SK-N-MC (cell line): Measurements from ENCODE around the gene AMOT.

Experiments
- DNase-seq: peaks from one replicate; pipeline ENCODE4 v3.0.0-alpha.2; 2011; ENCODE audit warnings: low read depth, low spot score
- H3K27ac ChIP-seq: fragments of 200-600 bp; sonication (generic); 2 replicates; pipeline ENCODE4 v1.5.1; 2016; ENCODE audit warnings: mixed run types
- H3K36me3 ChIP-seq: fragments of 200-600 bp; sonication (generic); 2 replicates; pipeline ENCODE4 v1.6.1; 2017; ENCODE audit warnings: antibody characterized with exemption, low read length, mixed read lengths; ENCODE audit not compliant: insufficient read depth
- H3K4me3 ChIP-seq: fragments of 200-600 bp; sonication (generic); 2 replicates; pipeline ENCODE4 v1.5.1; 2016
- H3K9ac ChIP-seq: fragments of 200-600 bp; sonication (generic); 2 replicates; pipeline ENCODE4 v1.8.0; 2017; ENCODE audit warnings: mixed run types, mixed read lengths; ENCODE audit not compliant: insufficient read length
- H3K9me3 ChIP-seq: fragments of 200-600 bp; sonication (generic); 2 replicates; pipeline ENCODE4 v1.6.1; 2017; ENCODE audit warnings: low read depth, mild to moderate bottlenecking, antibody characterized with exemption, low read length, moderate library complexity, mixed read lengths
- EZH2 ChIP-seq: fragments of 200-600 bp; sonication (generic); IDR thresholded peaks from one replicate; pipeline ENCODE4 v1.6.1; 2017; ENCODE audit warnings: antibody characterized with exemption
- FOXP2 ChIP-seq: optimal IDR thresholded peaks from 2 replicates; pipeline ENCODE3; 2011; ENCODE audit warnings: mild to moderate bottlenecking, moderate library complexity; ENCODE audit not compliant: insufficient read depth; ENCODE audit errors: extremely low read length, control extremely low read depth
- POLR2AphosphoS5 ChIP-seq: IDR thresholded peaks from 2 replicates; pipeline ENCODE4 v1.6.1; 2012; ENCODE audit warnings: mild to moderate bottlenecking, low read depth, low read length, borderline replicate concordance

The AMOT gene

DNA sequence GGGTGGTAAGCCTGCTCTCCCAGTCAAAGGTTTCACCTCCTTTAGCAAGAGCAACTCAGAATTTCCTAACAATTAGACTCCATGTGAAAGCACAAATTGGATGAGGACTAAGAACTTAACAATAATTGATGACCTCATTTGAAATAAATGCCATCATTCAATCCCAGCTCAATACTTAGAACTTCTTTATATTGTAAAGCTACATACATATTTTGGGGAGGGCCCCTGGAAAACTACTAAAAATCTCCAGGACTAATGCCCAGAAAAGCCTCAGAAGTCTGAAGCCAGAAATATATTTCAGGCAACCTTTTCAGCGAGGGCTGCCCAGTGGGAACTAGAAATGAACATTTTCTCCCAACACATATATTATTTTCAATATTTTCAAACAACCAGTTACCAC lies 38.1 kb downstream of the AMOT start:
- no peak for TF ChIP-seq FOXP2
- TF ChIP-seq POLR2AphosphoS5: no peak
- no peak for TF ChIP-seq EZH2

GRCh38 chrX:112800971-112801775 lies 39.5 kb downstream of the AMOT start:
- DNase-seq: no peak
- Histone ChIP-seq H3K27ac (no peak overlapping the region), H3K9me3 (no peaks in the 10 kb centered on the region), H3K36me3 (peaks cover 12% of the 10 kb centered on the region), H3K9ac (no peak overlapping the region), H3K4me3 (no peak overlapping the region)
- TF ChIP-seq FOXP2 (no peak), POLR2AphosphoS5 (no peak), EZH2 (no peak)

More for the DNA sequence above, 38.1 kb downstream of the AMOT start:
- no peak overlapping the region for H3K27ac ChIP-seq
- no peak overlapping the region for H3K9ac ChIP-seq
- DNase-seq: no peak
- no peaks in the 10 kb centered on the region for H3K9me3 ChIP-seq
- H3K4me3 ChIP-seq: no peak overlapping the region
- H3K36me3 ChIP-seq: peaks cover 13% of the 10 kb centered on the region

GRCh38 chrX:112799425-112799824 lies 41.2 kb downstream of the AMOT start:
- DNase-seq: no peak
- Histone ChIP-seq H3K9me3 (no peaks in the 10 kb centered on the region), H3K27ac (no peak overlapping the region), H3K9ac (no peak overlapping the region), H3K36me3 (peaks cover 12% of the 10 kb centered on the region), H3K4me3 (no peak overlapping the region)
- TF ChIP-seq EZH2 (no peak), POLR2AphosphoS5 (no peak), FOXP2 (no peak)

GRCh38 chrX:112798736-112799135 lies 41.9 kb downstream of the AMOT start:
- TF ChIP-seq POLR2AphosphoS5: no peak
- TF ChIP-seq EZH2: no peak
- H3K4me3 ChIP-seq: no peak overlapping the region
- no peak for DNase-seq

GRCh38 chrX:112789931-112790330 lies 50.7 kb downstream of the AMOT start:
- H3K9ac ChIP-seq: no peak overlapping the region
- H3K4me3 ChIP-seq: no peak overlapping the region
- no peaks in the 10 kb centered on the region for H3K9me3 ChIP-seq
- H3K27ac ChIP-seq: no peak overlapping the region
- peaks cover 34% of the 10 kb centered on the region; the same call in 1 of the 2 replicates for H3K36me3 ChIP-seq
- TF ChIP-seq POLR2AphosphoS5 (no peak), EZH2 (no peak), FOXP2 (no peak)
- no peak for DNase-seq

More at GRCh38 chrX:112798736-112799135, 41.9 kb downstream of the AMOT start:
- Histone ChIP-seq H3K9me3 (no peaks in the 10 kb centered on the region), H3K9ac (no peak overlapping the region), H3K36me3 (peaks cover 12% of the 10 kb centered on the region), H3K27ac (no peak overlapping the region)

DNA sequence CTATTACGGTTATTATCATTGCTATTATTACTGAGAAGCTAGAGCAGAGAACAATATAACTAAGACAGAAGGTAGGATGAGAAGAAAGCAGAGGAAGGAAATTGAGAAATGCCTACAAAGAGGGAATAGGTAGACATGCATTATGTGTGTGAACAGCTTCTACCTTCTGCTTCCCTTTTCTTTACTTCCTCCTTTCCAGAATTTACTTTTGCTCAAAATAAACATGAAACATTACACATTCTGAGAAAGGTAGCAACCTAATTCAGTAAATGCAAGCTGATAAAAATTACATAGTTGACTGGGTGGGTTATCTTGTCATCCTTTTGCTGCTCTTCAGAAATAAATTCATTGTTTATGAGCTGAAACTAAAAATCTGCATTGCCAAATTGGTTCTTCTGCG lies 54.6 kb downstream of the AMOT start:
- Histone ChIP-seq H3K27ac (no peak overlapping the region), H3K4me3 (no peak overlapping the region), H3K9me3 (no peaks in the 10 kb centered on the region), H3K9ac (no peak overlapping the region), H3K36me3 (peaks cover 29% of the 10 kb centered on the region)
- no peak for TF ChIP-seq EZH2
- no peak for TF ChIP-seq POLR2AphosphoS5
- TF ChIP-seq FOXP2: no peak
- DNase-seq: no peak

- H3K27ac ChIP-seq: no peak overlapping the region
- TF ChIP-seq POLR2AphosphoS5 (no peak), EZH2 (no peak), FOXP2 (no peak)
- no peak for DNase-seq
- no peak overlapping the region for H3K4me3 ChIP-seq
- H3K36me3 ChIP-seq: peaks cover 24% of the 10 kb centered on the region
- H3K9me3 ChIP-seq: no peaks in the 10 kb centered on the region
- H3K9ac ChIP-seq: no peak overlapping the region
Measured at GRCh38 chrX:112785344-112785743, 55.3 kb downstream of the AMOT start.

DNA sequence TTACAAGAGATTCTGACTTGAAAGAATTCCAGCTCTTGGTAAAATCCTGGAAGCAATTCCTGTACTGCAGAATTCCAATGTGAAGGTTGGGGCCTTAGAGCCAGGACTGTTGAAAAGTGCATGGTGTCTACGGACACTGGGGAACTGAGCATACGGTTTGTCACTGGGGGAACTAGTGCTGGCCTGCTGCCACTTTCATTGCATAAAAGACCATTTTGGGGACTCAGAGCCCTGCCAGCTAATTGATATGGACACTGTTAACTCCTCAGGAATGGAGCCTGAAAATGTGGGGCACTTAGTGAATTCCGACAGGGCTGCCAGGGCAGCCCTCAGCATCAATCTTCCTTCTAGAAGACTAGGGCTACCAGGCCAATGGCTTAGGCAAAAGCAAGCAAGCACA lies 55.9 kb downstream of the AMOT start:
- H3K36me3 ChIP-seq: peaks cover 20% of the 10 kb centered on the region
- H3K4me3 ChIP-seq: no peak overlapping the region
- H3K27ac ChIP-seq: no peak overlapping the region
- H3K9ac ChIP-seq: no peak overlapping the region
- TF ChIP-seq POLR2AphosphoS5 (no peak), EZH2 (no peak), FOXP2 (no peak)
- DNase-seq: no peak
- H3K9me3 ChIP-seq: no peaks in the 10 kb centered on the region

DNA sequence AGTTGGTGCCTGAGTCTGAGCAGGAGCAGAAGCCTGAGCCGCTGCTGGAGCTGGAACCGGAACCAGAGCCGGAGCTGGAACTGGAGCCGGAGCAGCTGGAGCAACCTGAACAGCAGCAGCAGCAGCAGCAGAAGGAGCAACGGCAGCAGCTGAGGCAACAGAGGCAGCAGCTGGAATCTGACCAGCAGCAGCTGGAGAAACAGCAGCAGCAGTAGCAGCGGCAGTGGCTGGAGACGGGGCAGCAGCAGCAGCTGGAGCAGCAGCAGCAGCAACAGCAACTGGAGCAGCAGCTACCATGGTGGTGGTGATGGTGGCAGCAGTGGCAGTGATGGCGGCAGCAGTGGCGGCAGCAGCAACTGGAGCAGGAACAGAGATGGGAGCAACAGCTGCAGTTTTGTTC lies 61.5 kb downstream of the AMOT start:
- no peak overlapping the region for H3K4me3 ChIP-seq
- peaks cover 24% of the 10 kb centered on the region for H3K36me3 ChIP-seq
- no peak for DNase-seq
- no peaks in the 10 kb centered on the region for H3K9me3 ChIP-seq
- TF ChIP-seq FOXP2 (no peak), POLR2AphosphoS5 (no peak), EZH2 (no peak)
- no peak overlapping the region for H3K9ac ChIP-seq
- no peak overlapping the region for H3K27ac ChIP-seq
